HG03575 (cell line): ENCODE data around the gene ANKRD36.
"Not testable (repeated sequence)": the region's sequence is repeated elsewhere in the genome, so short reads cannot be mapped to it uniquely, and the experiment has no call there.

Source experiments
- ATAC-seq: cut with Tn5 transposase; IDR thresholded peaks from one replicate; pipeline ENCODE4 v1.9.1; 2021; ENCODE audit not compliant: unreplicated experiment, insufficient number of reproducible peaks, low FRiP score; ENCODE audit errors: extremely low read depth

Gene ANKRD36

DNA sequence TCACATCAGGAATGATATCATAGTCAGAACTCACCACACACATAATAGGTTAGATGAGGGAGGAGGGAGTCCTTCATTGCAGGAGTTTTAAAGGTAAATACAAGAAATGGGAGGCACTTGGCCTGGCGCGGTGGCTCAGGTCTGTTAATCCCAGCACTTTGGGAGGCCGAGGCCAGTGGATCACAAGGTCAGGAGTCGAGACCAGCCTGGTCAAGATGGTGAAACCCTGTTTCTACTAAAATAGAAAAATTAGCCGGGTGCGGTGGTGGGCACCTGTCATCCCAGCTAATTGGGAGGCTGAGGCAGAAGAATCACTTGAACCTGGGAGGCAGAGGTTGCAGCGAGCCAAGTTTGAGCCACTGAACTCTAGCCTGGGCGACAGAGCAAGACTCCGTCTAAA is 1.7 kb upstream of the ANKRD36 start:
- not testable (repeated sequence) for ATAC-seq

DNA sequence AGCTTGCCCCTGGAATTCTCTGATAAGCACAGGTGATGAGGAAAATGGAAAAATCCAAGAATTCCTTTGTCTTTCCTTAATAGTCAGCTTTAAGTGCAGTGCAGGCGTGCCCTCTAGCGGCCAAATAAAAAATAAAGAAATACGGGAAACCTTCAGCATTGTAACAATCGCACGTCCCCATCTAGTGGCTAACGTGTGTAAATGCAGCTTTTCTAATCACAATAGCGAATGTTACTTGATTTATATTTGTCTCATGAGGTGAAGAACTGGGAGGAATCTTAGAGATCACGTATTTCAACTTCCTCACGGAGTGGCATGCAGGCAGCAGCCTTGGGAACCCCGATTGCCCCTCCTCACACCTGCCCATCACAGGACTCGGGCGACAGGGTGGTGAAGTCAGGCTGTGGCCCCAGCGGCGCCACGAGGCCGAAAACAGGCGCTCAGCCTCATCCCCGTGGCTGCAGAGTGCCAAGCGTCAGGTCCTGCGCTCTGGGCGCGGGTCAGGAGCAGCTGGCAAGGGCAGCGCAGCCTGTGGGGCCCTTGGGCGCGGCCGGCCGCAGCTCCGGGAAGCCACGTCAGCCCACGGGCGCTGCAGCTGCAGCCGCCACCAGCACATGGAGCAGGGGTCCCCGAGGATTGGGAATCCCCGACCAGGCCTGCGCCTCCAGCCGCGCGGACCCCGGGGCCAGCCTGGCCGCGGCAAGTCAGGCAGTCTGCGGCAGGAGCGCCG is 468 bp upstream of the ANKRD36 start:
- not testable (repeated sequence) for ATAC-seq

DNA sequence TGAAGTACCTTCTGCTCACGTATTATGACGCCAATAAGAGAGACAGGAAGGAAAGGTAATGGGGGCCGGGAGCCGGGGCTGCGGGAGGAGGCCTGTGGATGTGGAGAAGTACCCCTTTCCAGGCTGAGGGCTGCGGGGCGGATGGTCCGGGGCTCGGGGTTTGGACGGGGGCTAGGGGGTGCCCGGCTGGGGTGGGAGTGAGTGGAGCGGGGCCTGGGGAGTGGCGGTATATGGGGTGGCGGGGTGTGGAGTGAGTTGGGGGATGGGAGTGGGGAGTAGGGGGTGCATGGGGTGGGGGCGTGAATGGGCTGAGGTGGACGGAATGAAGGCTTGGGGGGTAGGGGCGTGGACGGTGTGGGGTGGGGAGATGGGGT is 916 bp downstream of the ANKRD36 start:
- ATAC-seq: not testable (repeated sequence)

- not testable (repeated sequence) for ATAC-seq
These were observed 16.1 kb downstream of the ANKRD36 start for GRCh38 chr2:97129090-97129489.

DNA sequence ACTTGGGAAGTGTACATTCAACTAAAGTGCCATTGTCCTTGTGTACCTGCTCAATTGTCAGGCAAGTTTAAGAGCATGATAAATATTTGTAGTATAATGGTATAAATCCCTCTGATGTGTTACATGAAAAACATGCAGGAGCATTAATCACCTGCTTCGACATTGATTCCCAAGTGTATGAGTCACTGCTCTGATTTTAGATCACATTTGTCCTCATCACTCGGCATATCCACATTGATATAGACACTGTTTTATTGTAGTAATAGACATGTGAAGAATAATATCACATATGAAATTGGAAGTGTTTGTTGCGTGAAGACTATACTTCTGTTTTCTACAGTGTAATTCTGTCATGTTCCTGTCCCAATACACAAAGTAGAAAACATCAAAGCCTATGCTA is 31.1 kb downstream of the ANKRD36 start:
- not testable (repeated sequence) for ATAC-seq

- not testable (repeated sequence) for ATAC-seq
These were observed 53.6 kb downstream of the ANKRD36 start for GRCh38 chr2:97166548-97166947.

DNA sequence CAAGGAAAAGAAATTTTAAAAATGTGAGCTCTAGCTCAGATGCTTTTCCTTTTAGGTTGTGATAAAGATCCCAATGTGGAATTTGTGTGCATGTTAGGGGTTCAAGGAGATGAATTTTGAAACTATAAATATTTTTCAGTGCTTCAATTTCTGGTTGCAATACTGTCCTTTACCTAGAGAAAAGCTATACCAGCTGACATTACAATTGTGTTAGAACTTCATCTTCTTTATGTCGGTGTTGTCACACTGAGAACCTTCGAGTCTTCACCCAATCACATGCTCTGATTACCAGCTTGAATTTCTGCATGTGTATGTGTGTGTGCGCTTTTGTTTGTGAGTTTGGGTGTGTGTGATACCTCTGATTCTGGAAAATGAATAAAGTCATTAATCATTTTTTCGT is 55.0 kb downstream of the ANKRD36 start:
- not testable (repeated sequence) for ATAC-seq

GRCh38 chr2:97168583-97168982 is 55.6 kb downstream of the ANKRD36 start:
- ATAC-seq: not testable (repeated sequence)

GRCh38 chr2:97180391-97180790 is 67.4 kb downstream of the ANKRD36 start:
- ATAC-seq: not testable (repeated sequence)

DNA sequence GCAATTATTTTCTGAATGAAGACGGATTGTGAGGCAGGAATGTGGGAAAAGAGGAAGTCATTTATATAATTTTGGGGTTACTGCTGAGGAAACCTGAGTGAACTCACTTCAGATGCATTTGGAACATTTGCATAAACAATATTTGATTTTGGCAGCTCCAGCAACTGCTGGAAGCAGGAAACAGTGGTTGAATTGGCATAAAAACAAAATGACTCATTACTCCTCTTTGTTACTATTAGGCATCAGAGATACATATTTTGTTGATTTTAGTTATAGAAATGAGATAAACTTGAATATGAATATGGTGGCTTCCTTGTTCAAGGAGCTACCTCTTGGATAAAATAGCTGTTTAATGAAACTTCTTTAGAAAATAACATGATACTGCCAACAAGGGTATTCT is 82.4 kb downstream of the ANKRD36 start:
- not testable (repeated sequence) for ATAC-seq

GRCh38 chr2:97197251-97197650 is 84.3 kb downstream of the ANKRD36 start:
- not testable (repeated sequence) for ATAC-seq

GRCh38 chr2:97200887-97201286 is 87.9 kb downstream of the ANKRD36 start:
- ATAC-seq: not testable (repeated sequence)

DNA sequence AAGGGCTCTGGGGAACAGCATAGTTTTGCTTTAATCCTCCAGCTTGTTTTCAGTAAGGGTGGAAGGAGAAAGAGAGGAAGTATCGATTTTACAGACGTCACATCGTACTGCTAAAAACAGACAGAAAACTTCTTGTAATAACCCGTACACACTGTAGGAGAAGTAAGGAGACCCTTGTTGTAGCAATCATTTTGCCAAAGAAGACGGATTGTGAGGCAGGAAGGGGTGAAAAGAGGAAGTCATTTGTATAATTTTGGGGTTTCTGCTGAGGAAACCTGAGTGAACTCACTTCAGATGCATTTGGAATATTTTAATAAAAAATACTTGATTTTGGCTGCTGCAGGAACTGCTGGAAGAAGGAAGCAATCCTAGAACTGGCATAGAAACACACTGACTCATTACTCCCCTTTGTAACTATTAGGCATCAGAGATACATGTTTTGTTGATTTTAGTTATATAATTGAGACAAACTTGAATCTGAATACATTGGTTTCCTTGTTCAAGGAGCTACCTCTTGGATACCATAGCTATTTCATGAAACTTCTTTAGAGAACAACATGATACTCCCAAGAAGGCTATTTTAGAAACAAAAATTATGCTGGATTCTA is 89.8 kb downstream of the ANKRD36 start:
- not testable (repeated sequence) for ATAC-seq

- no peak for ATAC-seq
These were observed 97.4 kb downstream of the ANKRD36 start for GRCh38 chr2:97210325-97210724.

GRCh38 chr2:97215025-97215424 is 102.1 kb downstream of the ANKRD36 start:
- not testable (repeated sequence) for ATAC-seq

DNA sequence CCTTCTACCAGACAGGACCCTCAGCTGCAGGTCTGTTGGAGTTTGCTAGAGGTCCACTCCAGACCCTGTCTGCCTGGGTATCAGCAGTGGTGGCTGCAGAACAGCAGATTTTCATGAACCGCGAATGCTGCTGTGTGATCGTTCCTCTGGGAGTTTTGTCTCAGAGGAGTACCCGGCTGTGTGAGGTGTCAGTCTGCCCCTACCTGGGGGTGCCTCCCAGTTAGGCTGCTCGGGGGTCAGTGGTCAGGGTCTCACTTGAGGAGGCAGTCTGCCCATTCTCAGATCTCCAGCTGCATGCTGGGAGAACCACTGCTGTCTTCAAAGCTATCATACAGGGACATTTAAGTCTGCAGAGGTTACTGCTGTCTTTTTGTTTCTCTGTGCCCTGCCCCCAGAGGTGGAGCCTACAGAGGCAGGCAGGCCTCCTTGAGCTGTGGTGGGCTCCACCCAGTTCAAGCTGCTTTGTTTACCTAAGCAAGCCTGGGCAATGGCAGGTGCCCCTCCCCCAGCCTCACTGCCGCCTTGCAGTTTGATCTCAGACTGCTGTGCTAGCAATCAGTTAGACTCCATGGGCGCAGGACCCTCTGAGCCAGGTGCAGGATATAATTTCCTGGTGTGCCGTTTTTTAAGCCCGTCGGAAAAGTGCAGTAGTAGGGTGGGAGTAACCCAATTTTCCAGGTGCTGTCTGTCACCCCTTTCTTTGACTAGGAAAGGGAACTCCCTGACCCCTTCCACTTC is 118.1 kb downstream of the ANKRD36 start:
- ATAC-seq: not testable (repeated sequence)

DNA sequence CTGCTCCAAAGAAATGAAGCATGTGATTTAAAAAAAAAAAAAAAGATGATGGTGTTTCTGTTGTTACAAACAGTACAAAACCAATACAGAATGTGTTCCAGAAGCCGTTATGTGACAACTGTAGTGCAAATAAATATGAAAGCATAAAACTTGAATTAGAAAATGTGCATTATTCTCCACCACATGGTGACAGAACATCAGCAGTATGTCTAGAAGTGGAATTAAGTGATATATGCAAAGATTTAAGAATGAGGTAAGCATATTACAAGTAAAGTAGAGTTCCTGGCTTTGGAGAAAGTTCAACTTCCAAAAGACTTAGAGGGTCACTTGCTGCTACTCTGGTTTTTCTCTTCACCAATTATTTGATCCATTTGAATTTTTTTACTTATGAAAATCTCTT is 120.0 kb downstream of the ANKRD36 start:
- ATAC-seq: not testable (repeated sequence)

GRCh38 chr2:97233660-97234295 is 120.8 kb downstream of the ANKRD36 start:
- ATAC-seq: not testable (repeated sequence)

- not testable (repeated sequence) for ATAC-seq
These were observed 148.2 kb downstream of the ANKRD36 start for GRCh38 chr2:97261192-97261591.
